HepG2 (cell line): Measurements from ENCODE around the gene HSPA1L. TPM values are rescaled to one million over a fixed set of nuclear protein-coding genes. Genes with fewer than 3 reads are reported as not detected.

Source experiments
- ARNT2 ChIP-seq: sonication (generic); formaldehyde crosslinking; IDR thresholded peaks from 2 replicates; pipeline ENCODE4 v1.8.0; 2022; ENCODE audit warnings: mild to moderate bottlenecking, low read depth, missing genetic modification reagents, moderate library complexity
- EEA1 ChIP-seq: sonication (generic); formaldehyde crosslinking; IDR thresholded peaks from 2 replicates; pipeline ENCODE4 v1.5.1; 2020; ENCODE audit warnings: mild to moderate bottlenecking, missing genetic modification reagents, borderline replicate concordance
- HOXA9 ChIP-seq: sonication (generic); formaldehyde crosslinking; IDR thresholded peaks from 2 replicates; pipeline ENCODE4 v1.8.1; 2022; ENCODE audit warnings: missing genetic modification reagents, mild to moderate bottlenecking, moderate library complexity, borderline replicate concordance
- NFATC3 ChIP-seq: sonication (generic); formaldehyde crosslinking; IDR thresholded peaks from 2 replicates; pipeline ENCODE4 v1.5.1; 2020; ENCODE audit warnings: mild to moderate bottlenecking, missing genetic modification reagents
- NFKBIZ ChIP-seq: IDR thresholded peaks from 2 replicates; pipeline ENCODE4 v1.6.1; 2018; ENCODE audit warnings: missing genetic modification reagents, missing compliant biosample characterization
- NR1H2 ChIP-seq: sonication (generic); formaldehyde crosslinking; IDR thresholded peaks from 2 replicates; pipeline ENCODE4 v1.8.1; 2022; ENCODE audit warnings: low read depth, missing genetic modification reagents, borderline replicate concordance
- NR2F1 ChIP-seq, 2 experiments: fragments of 450-650 bp in 1 of 2; formaldehyde crosslinking in 1 of 2; IDR thresholded peaks; 2 replicates each; pipeline versions ENCODE4 v1.5.0 to v1.6.1; 2016 to 2020; ENCODE audit warnings: mild to moderate bottlenecking in 1 of 2, missing compliant biosample characterization in 1 of 2, missing genetic modification reagents in 1 of 2, moderate library complexity in 1 of 2
- RBFOX2 ChIP-seq: fragments of 200-400 bp; formaldehyde crosslinking; IDR thresholded peaks from 2 replicates; pipeline ENCODE4 v1.6.1; 2017; ENCODE audit warnings: low read depth, mild to moderate bottlenecking, low read length
- TBP ChIP-seq: sonication (generic); formaldehyde crosslinking; IDR thresholded peaks from 2 replicates; pipeline ENCODE4 v1.5.0; 2020; ENCODE audit warnings: missing genetic modification reagents
- WIZ ChIP-seq: sonication (generic); formaldehyde crosslinking; IDR thresholded peaks from 2 replicates; pipeline ENCODE4 v1.5.1; 2020; ENCODE audit warnings: mild to moderate bottlenecking, missing genetic modification reagents
- ZFY ChIP-seq: sonication (generic); formaldehyde crosslinking; IDR thresholded peaks from 2 replicates; pipeline ENCODE4 v1.4.0; 2020; ENCODE audit warnings: missing genetic modification reagents
- ZNF136 ChIP-seq: sonication (generic); formaldehyde crosslinking; IDR thresholded peaks from 2 replicates; pipeline ENCODE4 v1.8.1; 2022; ENCODE audit warnings: low read depth, mild to moderate bottlenecking, moderate library complexity, missing genetic modification reagents
- ZNF160 ChIP-seq: sonication (generic); formaldehyde crosslinking; IDR thresholded peaks from 2 replicates; pipeline ENCODE4 v1.8.0; 2022; ENCODE audit warnings: mild to moderate bottlenecking, inconsistent platforms, missing genetic modification reagents
- ZNF205 ChIP-seq: IDR thresholded peaks from 2 replicates; pipeline ENCODE4 v1.6.1; 2018; ENCODE audit warnings: missing biosample characterization, missing genetic modification reagents
- ZNF317 ChIP-seq: sonication (generic); formaldehyde crosslinking; IDR thresholded peaks from 2 replicates; pipeline ENCODE4 v1.5.0; 2020; ENCODE audit warnings: mild to moderate bottlenecking, missing genetic modification reagents
- ZNF33A ChIP-seq: sonication (generic); formaldehyde crosslinking; IDR thresholded peaks from 2 replicates; pipeline ENCODE4 v1.5.1; 2020; ENCODE audit warnings: missing genetic modification reagents, mild to moderate bottlenecking, moderate library complexity, borderline replicate concordance
- ZNF674 ChIP-seq: sonication (generic); formaldehyde crosslinking; IDR thresholded peaks from 2 replicates; pipeline ENCODE4 v1.5.0; 2020; ENCODE audit warnings: low read depth, mild to moderate bottlenecking, missing genetic modification reagents
- polyA plus RNA-seq, 8 experiments: library from polyadenylated mRNA; depleted of rRNA in 3 of 8; stranded (reverse) in 7 of 8; unstranded in 1 of 8; fragments of >200 nt; fragmentation: Illumina TruSeq in 4 of 8; extraction: Trizol in 4 of 8; gene quantifications; 2 replicates each; pipeline versions ENCODE4 v1.2.1 to v1.2.3, GENCODE V29; 2011 to 2016; ENCODE audit warnings: low read depth in 4 of 8, missing spikeins in 1 of 8, mixed read lengths in 1 of 8; ENCODE audit not compliant: insufficient read depth in 1 of 8
- total RNA-seq, 5 experiments: library from RNA; depleted of rRNA; stranded (reverse); fragments of >200 nt; fragmentation: Illumina TruSeq; extraction: Trizol; gene quantifications; 2 replicates each; pipeline ENCODE4 v1.2.3, GENCODE V29; 2016; ENCODE audit warnings: low read depth in 1 of 5
- TF ChIP-seq, protein P1 (sequence below): IDR thresholded peaks from 2 replicates; pipeline ENCODE4 v1.4.0; 2020; ENCODE audit warnings: mild to moderate bottlenecking, missing genetic modification reagents
- TF ChIP-seq, protein P2 (sequence below): IDR thresholded peaks from 2 replicates; pipeline ENCODE4 v1.6.1; 2016; ENCODE audit warnings: low read depth

The HSPA1L gene
- total and polyA plus RNA-seq, 2 of the 13 experiments (the other 11 are each of a cell fraction or from before 2014, with no cell fraction given) = 0.55 to 1.0 TPM

DNA sequence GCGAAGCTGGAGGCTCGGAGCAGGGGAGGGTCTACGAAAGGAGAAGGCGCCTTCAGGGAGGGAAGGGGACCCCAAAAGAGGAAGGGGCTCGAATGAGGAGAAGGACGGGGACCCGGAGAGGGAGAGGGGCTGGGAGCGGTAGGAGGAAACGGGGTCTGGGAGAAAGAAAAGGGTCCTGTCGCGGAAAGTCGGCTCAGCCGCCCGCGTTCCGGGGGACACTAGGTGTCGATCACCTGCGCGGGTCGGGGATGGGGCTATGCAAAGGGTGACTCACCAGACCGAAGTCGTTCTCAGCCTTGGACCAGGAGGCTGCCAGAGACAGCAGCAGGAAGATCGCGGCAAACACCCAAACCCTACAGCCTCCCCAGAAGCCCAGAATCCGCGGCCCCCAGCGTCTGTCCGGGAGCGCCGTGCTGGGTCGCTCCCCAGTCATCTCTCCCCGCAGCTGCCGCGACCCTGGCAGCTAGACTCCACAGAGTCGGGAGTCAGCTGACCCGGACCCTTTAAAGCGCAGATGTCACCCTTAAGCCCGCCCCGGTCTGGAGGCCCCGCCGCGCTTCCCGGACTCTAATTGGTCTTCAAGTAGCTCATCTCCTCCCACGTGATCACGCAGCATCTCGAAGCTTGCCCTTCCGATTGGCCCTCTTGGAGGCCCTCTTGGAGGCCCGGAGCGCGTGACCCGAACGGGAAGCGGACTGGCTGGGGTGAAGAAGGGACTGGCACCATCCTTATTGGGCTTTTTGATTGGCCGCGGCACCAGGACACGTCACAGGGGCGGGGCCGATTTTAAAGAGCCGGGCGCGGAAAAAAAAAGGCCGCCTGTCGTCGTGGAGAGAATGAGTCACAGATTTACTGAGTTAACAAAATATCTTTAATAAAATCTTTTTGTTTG, 47.5 kb upstream of the HSPA1L start, which contains the start of gene NEU1 (continued):
- no peak for TF ChIP-seq ZNF674 (CRISPR knock-in tag)
- TF ChIP-seq TBP (CRISPR knock-in tag) = peak; percentile 60; the same call in 1 of the 2 replicates
- TF ChIP-seq, protein P1, sequence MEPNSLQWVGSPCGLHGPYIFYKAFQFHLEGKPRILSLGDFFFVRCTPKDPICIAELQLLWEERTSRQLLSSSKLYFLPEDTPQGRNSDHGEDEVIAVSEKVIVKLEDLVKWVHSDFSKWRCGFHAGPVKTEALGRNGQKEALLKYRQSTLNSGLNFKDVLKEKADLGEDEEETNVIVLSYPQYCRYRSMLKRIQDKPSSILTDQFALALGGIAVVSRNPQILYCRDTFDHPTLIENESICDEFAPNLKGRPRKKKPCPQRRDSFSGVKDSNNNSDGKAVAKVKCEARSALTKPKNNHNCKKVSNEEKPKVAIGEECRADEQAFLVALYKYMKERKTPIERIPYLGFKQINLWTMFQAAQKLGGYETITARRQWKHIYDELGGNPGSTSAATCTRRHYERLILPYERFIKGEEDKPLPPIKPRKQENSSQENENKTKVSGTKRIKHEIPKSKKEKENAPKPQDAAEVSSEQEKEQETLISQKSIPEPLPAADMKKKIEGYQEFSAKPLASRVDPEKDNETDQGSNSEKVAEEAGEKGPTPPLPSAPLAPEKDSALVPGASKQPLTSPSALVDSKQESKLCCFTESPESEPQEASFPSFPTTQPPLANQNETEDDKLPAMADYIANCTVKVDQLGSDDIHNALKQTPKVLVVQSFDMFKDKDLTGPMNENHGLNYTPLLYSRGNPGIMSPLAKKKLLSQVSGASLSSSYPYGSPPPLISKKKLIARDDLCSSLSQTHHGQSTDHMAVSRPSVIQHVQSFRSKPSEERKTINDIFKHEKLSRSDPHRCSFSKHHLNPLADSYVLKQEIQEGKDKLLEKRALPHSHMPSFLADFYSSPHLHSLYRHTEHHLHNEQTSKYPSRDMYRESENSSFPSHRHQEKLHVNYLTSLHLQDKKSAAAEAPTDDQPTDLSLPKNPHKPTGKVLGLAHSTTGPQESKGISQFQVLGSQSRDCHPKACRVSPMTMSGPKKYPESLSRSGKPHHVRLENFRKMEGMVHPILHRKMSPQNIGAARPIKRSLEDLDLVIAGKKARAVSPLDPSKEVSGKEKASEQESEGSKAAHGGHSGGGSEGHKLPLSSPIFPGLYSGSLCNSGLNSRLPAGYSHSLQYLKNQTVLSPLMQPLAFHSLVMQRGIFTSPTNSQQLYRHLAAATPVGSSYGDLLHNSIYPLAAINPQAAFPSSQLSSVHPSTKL = peak; percentile 62
- peak; percentile 98 for TF ChIP-seq ZNF136
- TF ChIP-seq ZFY = peak; percentile 69
- TF ChIP-seq RBFOX2 = peak; percentile 99
- no peak for TF ChIP-seq HOXA9
- 0 out of 4 replicates have a peak, but pooled peaks of 1 of the 2 experiments have one; percentile 53 for TF ChIP-seq NR2F1 (CRISPR knock-in tag; IDR thresholded peaks at IDR 0.05)
- TF ChIP-seq, protein P2, sequence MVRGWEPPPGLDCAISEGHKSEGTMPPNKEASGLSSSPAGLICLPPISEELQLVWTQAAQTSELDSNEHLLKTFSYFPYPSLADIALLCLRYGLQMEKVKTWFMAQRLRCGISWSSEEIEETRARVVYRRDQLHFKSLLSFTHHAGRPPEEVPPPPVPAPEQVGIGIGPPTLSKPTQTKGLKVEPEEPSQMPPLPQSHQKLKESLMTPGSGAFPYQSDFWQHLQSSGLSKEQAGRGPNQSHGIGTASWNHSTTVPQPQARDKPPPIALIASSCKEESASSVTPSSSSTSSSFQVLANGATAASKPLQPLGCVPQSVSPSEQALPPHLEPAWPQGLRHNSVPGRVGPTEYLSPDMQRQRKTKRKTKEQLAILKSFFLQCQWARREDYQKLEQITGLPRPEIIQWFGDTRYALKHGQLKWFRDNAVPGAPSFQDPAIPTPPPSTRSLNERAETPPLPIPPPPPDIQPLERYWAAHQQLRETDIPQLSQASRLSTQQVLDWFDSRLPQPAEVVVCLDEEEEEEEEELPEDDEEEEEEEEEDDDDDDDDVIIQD = peak; percentile 87
- peak; percentile 94 for TF ChIP-seq EEA1 (CRISPR knock-in tag)
- no peak; the same call in none of the 2 replicates for TF ChIP-seq ZNF317
- TF ChIP-seq ZNF205 = peak; percentile 95
- TF ChIP-seq ARNT2 (CRISPR knock-in tag) = peak; percentile 88
- TF ChIP-seq NFATC3 (CRISPR knock-in tag) = no peak; the same call in 1 of the 2 replicates
- peak; percentile 85; the same call in 1 of the 2 replicates for TF ChIP-seq ZNF33A (CRISPR knock-in tag)
- no peak; the same call in 1 of the 2 replicates for TF ChIP-seq NFKBIZ (CRISPR knock-in tag)
- 0 out of 2 replicates have a peak, but pooled peaks have one; percentile 62 for TF ChIP-seq ZNF160 (CRISPR knock-in tag)
- no peak for TF ChIP-seq NR1H2
- TF ChIP-seq WIZ (CRISPR knock-in tag) = peak; percentile 59; the same call in 1 of the 2 replicates
